ENCODE results near the gene PLAU.
"Not testable (repeated sequence)": the region's sequence is repeated elsewhere in the genome, so short reads cannot be mapped to it uniquely, and the experiment has no call there.

PLAU gene

GRCh38 chr10:73900064-73900463 lies 10.9 kb upstream of the PLAU start:
- no peak for DNase-seq

GRCh38 chr10:73901261-73901660 lies 9.7 kb upstream of the PLAU start:
- no peak for DNase-seq

GRCh38 chr10:73902351-73902750 lies 8.6 kb upstream of the PLAU start:
- DNase-seq, result no peak

- no peak for DNase-seq
Observed at GRCh38 chr10:73905256-73906020, 5.5 kb upstream of the PLAU start.

DNA sequence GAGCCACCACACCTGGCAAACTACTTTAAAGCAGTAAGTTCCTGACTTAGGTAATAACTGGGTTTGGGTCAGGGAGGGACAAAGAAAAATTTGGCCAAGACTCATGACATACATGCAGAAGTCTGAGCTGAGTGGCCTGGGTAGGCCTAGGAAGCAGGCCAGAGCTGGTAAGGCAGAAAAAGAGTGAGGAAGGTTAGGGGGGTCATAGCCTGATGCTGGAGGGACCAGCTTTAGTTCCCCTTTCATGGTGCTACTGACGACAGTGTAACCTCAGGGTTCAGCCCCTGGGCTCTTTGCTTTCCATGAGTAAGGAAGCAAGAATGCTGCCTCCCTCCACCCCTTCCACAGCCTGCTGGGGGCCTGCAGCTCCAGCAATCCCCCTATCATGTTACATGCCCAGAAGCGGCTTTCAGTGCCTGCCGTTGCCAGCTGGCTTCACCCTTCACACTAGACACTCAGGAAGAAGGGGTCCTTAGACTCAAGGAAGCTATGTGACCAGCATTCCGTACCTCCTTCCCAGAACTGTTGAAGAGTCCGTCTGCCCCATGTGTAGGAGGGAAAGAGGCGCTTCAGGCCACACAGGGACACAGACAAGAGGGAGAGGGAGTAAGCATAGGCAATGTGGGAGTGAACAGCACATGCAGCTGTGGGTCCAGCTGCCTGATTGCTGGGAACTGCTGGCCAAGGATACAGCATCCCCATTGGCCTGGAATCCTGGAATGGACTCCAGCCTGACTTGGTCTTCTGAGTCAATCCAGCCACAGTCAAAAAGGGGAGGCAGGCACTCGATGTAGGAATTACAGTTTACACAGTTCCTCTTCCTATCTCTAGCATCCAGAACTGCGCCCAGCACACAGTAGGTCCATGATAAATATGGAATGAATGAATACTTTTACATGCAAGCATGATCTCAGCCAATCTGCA lies 4.1 kb upstream of the PLAU start:
- DNase-seq, result no peak

DNA sequence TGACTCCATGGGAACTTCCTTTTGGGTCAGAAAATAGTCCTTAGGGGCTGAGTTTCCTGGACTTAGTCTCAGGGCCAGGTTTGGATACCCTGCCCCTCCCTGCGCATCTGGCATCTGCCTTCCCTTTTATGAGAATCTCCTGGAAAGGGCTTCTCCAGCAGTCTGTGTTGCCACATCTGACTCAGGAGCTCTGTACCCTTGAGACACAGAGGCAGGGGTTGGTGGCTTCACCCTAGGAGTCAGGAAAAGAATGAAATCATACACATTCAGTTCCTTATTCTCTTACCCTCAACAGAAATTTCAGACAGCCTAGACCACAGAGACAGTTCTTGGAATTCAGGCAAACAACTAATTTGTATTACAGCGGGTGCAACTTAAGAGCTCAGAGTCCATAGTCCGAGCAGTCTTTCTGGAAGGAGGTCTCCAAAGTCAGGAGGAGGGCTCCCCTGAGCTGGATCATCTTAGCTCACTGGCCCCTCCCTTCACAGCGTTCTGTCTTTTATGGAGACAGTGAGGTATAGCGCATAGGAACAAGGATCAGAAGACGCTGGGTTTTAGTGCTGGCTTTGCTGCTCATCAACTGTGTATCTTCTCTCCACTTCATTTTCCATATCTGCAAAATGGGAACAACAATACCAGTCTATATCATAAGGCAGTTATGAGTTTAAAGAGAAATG lies 3.0 kb upstream of the PLAU start:
- DNase-seq, result no peak

- no peak for DNase-seq
Observed at GRCh38 chr10:73908853-73909539, 1.9 kb upstream of the PLAU start.

- DNase-seq, result no peak
Observed at GRCh38 chr10:73909540-73910115, 1.3 kb upstream of the PLAU start.

DNA sequence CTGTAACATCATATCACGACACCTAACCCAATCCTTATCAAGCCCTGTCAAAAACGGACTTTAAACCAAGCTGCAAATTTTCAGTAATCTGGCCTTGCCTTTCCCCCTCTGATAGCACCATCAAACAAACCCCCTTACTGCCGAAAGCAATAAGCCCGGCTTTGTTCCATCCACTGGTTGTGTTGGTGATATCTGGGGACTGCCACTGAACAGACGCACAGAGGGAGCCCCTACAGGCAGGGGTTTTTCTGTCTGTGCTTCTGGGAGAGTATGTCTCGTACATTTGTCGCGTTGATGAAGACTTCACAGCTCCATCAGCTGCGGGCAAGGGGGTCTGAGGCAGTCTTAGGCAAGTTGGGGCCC lies 550 bp upstream of the PLAU start:
- DNase-seq, result no peak

DNA sequence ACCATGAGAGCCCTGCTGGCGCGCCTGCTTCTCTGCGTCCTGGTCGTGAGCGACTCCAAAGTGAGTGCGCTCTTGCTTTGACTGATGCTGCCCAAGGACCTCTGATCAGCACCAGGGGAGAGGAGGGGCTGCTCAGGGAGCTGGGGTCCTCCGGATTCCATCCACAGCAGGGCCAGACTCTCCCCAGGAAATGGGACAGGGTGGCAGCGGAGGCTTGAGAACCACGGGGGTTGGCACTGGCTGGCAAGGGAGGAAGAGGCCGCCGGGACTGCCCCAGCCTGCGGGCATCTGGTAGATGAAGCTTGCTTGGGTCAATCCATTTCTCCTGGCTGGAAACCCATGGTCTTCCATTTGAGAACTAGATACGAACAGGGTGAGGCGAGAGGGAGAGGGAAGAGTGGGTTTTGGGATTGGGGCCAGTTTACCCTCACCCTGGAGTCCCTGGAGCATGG lies 647 bp downstream of the PLAU start:
- DNase-seq, result no peak

- no peak for DNase-seq
Observed at GRCh38 chr10:73914036-73914435, 3.1 kb downstream of the PLAU start.

DNA sequence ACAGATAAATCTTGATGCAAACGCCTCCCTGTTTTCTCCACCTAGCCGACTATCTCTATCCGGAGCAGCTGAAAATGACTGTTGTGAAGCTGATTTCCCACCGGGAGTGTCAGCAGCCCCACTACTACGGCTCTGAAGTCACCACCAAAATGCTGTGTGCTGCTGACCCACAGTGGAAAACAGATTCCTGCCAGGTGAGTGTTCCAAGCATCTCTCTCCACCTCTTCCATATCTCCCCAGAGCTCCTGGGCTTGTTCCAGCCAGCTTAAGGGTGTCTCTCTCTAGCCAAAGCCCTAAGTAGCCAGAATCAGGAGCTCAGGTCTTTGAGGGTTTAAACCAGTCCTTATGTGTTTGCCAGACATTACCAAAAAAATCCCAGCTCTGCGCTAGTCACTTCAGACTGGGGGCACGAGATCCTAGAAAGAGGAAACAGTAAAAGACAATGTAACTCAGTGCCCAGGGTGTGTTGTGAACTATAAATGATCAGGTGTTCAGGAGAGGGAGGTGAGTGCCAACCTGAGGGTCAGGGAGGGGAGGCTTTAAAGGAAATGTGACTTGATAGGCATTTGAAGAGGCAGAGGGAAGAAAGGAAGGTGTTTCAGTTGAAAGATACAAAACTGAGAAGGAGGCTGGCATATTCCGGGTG lies 4.4 kb downstream of the PLAU start:
- DNase-seq, result no peak

DNA sequence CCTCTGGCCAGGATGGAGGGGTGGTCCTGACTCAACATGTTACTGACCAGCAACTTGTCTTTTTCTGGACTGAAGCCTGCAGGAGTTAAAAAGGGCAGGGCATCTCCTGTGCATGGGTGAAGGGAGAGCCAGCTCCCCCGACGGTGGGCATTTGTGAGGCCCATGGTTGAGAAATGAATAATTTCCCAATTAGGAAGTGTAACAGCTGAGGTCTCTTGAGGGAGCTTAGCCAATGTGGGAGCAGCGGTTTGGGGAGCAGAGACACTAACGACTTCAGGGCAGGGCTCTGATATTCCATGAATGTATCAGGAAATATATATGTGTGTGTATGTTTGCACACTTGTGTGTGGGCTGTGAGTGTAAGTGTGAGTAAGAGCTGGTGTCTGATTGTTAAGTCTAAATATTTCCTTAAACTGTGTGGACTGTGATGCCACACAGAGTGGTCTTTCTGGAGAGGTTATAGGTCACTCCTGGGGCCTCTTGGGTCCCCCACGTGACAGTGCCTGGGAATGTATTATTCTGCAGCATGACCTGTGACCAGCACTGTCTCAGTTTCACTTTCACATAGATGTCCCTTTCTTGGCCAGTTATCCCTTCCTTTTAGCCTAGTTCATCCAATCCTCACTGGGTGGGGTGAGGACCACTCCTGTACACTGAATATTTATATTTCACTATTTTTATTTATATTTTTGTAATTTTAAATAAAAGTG lies 6.0 kb downstream of the PLAU start:
- no peak for DNase-seq

DNA sequence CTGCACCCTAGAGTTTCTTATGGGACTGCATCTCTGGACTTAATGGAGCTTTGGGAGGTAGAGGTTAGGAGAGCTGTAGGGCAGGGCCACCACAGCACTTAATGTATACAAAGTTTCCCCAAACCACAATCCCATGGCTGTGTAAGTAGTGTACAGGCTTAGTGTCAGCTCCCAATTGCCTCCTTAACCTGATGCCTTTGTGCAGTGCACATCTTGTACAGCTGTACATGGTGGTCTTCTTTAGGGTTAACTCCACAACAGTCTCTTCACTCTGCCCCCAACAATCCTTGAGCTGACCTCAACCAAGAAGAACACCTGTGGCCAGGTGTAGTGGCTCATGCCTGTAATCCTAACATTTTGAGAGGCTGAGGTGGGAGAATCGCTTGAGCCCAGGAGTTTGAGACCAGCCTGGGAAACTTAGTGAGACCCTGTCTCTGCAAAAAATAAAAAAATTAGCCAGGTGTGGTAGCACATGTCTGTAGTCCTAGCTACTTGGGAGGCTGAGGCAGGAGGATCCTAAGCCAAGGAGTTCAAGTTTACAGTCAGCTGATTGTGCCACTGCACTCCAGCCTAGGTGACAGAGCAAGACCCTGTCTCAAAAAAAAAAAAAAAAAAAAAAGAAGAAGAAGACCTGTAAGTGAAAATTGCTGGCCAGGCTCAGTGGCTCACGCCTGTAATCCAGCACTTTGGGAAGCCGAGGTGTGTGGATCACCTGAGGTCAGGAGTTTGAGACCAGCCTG lies 6.8 kb downstream of the PLAU start:
- no peak for DNase-seq

DNA sequence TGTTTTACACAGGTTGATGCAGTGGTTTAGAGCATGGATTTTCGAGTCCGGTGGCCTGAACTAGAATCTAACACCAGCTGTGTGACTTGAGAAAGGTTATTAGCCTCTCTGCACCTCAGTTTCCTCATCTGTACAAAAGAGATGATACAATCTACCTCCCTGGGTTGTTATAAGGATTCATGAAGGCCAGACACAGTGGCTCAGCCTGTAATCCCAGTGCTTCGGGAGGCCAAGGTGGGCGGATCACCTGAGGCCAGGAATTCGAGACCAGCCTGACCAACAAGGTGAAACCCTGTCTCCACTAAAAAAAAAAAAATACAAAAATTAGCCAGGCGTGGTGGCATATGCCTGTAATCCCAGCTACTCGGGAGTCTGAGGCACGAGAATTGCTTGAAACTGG lies 8.5 kb downstream of the PLAU start:
- DNase-seq, result not testable (repeated sequence)

GRCh38 chr10:73920089-73920488 lies 9.2 kb downstream of the PLAU start:
- no peak for DNase-seq

- DNase-seq, result no peak
Observed at GRCh38 chr10:73922007-73922863, 11.3 kb downstream of the PLAU start.

DNA sequence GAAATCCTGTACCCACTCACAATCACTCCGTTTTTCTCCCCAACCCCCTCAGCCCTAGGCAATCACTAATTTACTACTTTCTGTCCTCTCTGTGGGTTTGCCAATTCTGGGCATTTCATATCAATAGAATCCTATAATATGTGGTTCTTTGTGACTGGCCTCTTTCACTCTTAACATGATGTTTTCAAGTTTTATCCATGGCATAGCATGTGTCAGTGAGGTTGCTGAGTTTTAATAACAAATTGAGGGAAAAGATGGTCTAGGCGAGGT lies 11.9 kb downstream of the PLAU start:
- no peak for DNase-seq

GRCh38 chr10:73923935-73924598 lies 13.1 kb downstream of the PLAU start:
- no peak for DNase-seq

All from activated CD4-positive, alpha-beta T cell treated with anti-CD3 and anti-CD28 coated beads for 1 hour (primary cell).